Measurements from ENCODE around the gene TMEM179.

The TMEM179 gene

DNA sequence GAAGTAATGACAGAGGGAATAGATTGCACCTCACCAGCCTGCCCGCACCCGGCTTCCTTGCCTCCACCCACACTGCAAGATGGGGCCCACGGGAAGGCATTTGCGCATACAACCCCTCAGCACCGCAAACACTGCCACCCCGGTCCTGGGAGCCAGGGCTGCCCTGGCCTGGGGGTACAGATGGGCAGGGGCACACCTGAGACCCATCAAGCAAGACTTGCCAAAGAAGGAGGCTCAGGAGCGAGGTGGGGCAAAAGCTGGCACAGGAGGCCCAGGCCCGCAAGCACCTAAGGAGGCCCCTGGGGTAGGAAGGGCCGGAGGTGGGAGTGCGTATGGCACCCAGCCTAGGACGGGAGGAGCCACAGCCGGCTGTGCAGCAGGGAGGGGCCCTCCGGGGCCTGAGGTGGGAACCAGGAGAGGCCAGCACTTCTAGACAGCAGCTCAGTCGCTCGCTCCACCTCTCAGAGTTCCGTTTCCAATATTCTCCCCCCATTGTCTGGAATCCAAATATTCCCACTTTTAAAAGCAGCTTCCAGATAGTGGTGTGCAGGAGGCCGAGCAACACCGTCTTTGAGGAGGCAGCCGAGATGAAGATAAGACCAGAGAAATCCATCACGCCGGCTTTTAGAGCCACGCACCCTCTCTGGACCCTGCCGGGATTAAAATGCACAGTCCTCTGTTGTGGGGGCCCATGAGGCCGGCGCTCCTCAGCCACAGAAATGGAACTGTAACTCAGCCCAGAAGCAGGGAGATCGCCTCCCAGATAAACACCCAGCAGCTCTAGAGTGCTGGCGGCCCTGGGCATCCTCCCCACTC is 37.2 kb downstream of the TMEM179 start:
- no peak for TF ChIP-seq ZNF274 (IDR thresholded peaks at IDR 0.05; ENCODE audit: low read depth, low read length)
- H3K4me3 ChIP-seq (ENCODE audit: low read length), result no peak overlapping the region

DNA sequence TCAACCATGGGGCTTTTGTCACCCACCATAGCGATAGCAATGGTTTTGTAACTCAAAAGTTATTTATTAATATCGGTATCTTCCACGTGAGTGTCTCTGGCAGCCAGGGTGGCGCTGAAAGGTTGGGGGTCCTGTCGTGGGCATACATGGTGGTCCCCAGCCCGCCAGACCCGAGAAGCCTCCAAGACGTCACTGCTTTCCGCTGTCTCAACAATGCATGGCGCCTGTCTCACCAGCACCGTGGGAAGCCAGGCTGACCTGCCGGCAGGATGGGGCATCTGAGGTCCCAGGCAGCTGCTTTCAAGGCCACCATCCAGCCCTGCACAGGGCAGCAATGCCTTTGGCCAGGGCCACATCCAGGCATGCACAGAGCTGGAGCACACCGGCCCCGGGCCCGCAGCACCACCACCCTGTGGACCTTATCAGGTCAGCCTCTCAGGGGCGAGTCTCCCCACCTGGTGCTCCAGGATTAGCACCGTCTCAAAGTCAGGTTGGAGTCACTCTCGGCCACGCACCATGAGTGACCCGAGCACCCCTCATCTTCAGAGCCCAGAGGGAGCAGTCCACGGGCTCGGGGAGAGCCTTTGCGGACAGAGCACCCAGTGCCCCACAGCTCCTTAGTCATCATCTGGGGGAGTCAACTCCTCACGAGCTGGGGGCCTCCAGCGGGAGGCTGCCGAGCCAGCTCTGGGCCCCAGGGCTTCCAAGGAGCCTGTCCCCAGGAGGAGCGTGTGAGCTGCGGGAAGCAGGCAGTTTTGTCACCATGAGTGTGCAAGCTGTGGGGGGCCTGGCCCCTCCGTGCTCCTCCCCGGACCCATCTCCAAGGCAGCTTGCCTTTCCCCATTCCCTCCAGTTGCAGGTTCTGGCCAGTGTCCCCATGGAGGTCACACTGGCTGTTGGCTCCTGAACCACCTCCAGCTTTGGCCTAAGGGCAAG is 39.6 kb downstream of the TMEM179 start:
- H3K4me3 ChIP-seq (ENCODE audit: low read length), result no peak overlapping the region
- no peak for TF ChIP-seq ZNF274 (IDR thresholded peaks at IDR 0.05; ENCODE audit: low read depth, low read length)

DNA sequence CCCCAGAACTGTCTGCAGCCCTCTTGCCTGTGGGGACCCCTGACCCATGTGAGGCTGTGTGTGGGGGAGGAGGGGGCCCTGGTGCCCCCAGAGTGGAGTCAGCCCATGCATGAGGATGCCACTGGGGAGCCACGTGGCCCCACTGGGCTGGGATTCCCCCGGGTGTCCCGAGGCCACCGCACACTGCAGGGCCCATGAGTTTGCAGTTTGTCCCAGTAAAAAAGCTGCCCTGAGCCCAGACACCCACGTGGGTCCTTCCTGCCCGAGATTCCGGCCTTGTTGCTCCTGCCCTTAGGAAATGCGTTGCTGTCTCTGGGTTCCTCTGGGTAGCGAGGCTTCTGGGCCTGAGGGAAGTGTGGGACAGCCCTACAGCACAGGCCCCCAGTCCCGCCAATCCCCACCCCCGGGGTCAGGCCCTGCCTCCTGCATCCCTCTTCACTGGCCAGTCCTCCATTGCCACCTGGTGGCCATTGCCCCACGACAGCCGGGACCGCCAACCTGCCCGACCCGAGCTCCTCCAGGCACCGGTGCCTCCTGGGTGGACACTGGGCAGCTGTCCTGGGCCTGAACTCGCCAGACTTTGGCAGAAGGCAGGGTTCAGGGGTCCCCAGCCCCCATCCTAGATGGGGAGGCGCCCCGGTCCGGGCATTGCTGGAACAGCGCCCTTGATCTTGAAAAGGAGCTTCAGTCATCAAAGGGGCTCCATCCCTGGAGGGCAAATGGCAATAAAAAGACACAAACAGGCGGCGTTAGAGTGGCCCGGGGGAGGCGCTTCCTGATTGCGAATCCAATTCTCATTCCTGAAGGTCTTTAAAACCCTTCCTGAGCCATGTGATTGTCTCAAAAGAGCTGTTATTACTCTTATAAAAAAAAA is 40.6 kb downstream of the TMEM179 start:
- no peak overlapping the region for H3K4me3 ChIP-seq (ENCODE audit: low read length)
- no peak for TF ChIP-seq ZNF274 (IDR thresholded peaks at IDR 0.05; ENCODE audit: low read depth, low read length)

DNA sequence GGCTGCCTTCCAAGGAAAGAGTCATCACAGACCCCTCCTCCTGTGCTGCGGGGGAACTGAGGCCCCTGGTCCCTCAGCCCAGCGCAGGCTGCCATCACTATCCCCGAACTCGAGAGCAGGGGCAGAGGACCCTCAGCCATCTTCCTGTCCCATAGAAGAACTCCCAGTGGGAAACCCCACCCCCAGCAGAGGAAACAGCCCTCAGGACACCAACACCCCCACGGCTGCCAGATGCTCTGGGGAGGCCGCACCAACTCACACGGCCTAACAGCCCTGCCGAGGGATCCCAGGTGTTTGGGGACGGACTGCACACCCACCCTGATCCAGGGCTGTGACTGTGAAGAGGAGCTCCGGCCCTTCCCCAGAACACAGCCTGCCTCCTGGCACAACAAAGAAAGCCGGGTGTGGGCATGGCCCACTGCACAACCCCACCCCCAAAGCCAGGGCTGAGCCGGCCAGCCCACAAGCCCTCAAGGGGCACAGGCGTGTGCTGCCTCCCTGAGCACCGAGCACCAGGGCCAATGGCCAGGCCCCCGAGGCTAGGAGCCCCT is 41.3 kb downstream of the TMEM179 start:
- no peak for TF ChIP-seq ZNF274 (IDR thresholded peaks at IDR 0.05; ENCODE audit: low read depth, low read length)
- no peak overlapping the region for H3K4me3 ChIP-seq (ENCODE audit: low read length)

- no peak overlapping the region for H3K4me3 ChIP-seq (ENCODE audit: low read length)
- no peak for TF ChIP-seq ZNF274 (IDR thresholded peaks at IDR 0.05; ENCODE audit: low read depth, low read length)
Measured at GRCh38 chr14:104562606-104563005, 42.0 kb downstream of the TMEM179 start.

DNA sequence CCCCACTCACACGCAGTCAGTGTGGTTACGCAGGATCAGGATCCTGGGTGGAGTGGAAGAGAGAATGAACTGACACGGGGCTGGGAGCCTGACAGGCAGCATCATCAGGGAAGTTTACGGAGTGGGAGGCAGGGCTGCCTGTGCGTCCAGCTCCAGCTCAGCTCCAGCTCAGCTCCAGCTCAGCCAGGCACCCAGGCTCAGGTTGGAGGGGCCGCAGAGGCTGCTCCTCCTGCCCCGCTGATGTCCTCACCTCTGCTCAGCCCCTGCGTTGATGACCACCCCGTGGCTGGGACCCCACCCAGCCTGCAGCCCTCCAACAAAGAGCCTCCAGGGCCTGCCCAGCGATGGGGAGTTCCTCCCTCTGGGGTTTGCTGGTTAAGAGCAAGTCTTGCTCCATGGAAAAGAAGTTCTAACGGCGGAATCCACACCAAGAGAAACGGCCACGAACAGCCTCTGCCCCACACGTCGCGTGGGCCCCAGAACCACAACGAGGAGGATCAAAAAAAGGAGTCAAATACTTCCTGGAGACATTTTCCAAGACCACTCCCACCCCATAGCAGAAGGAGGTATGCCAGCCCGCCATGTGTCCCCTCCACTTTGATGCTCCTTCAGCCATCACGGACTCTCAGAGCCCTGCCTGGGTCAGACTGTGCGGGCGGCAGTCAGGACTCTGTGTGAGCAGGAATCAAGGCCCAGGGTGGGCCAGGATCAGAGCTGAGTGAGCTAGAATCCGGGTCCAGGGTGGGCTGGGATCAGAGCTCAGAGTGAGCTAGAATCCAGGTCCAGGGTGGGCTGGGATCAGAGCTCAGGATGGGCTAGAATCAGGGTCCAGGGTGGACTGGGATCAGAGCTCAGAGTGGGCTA is 42.7 kb downstream of the TMEM179 start:
- no peak for TF ChIP-seq ZNF274 (IDR thresholded peaks at IDR 0.05; ENCODE audit: low read depth, low read length)
- H3K4me3 ChIP-seq (ENCODE audit: low read length), result no peak overlapping the region

- TF ChIP-seq ZNF274 (IDR thresholded peaks at IDR 0.05; ENCODE audit: low read depth, low read length), result no peak
- no peak overlapping the region for H3K4me3 ChIP-seq (ENCODE audit: low read length)
Measured at GRCh38 chr14:104561124-104561557, 43.4 kb downstream of the TMEM179 start.

DNA sequence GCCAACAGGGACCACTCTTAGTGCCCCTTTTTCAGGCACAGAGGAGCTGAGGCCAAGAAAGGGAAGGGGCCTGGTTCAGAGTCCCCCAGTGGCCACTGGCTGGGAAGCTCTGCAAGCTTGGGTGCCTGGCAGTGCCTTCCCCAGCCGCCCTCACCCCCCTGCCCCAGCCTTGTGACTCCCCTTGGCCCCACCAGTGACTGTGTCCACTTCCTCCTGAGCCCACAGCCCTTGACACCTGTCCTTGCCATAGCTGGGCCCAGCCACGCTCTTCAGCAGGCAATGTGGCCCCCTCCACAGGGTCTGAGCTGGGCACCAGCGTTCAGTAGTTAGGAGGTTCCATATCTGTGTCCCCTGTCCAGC is 44.0 kb downstream of the TMEM179 start:
- TF ChIP-seq ZNF274 (IDR thresholded peaks at IDR 0.05; ENCODE audit: low read depth, low read length), result no peak
- H3K4me3 ChIP-seq (ENCODE audit: low read length), result no peak overlapping the region

- TF ChIP-seq ZNF274 (IDR thresholded peaks at IDR 0.05; ENCODE audit: low read depth, low read length), result no peak
- no peak overlapping the region for H3K4me3 ChIP-seq (ENCODE audit: low read length)
Measured at GRCh38 chr14:104559804-104560585, 44.6 kb downstream of the TMEM179 start.

DNA sequence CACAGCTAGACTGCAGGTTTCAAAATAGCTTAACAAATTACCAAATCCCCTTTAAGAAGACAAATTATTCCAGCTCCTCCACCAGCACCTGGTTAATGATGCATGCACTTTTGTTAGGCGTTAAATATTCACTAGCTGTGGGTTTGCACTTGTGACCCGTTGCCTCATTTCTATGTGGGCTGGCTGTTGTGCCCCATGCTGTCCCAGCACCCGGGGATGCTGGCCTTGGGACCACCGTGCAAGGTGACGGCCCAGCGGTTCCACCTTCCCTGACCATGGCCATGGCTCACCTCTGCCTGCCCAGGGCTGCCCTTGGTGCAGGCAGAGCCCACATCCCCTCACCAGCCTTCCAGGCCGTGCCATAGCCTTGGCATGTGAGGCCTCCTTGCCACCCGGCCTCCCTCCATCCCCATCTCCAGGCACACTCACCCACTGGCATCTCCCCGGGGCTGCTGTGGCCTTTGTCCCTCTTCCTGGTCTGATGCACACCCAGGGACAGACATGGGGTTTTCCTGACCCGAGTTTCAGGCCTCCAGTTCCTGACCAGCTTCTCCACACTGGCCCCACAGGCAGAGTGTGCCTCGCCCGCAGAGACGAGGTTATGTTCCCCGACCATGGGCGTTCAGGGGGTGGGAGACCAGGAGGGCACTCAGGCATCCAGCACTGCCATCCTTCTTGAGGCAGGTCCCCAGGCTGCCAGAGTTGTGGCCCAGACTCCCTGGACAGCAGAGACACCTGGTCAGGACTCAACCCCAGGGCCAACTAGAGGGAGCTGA is 45.4 kb downstream of the TMEM179 start:
- no peak for TF ChIP-seq ZNF274 (IDR thresholded peaks at IDR 0.05; ENCODE audit: low read depth, low read length)
- H3K4me3 ChIP-seq (ENCODE audit: low read length), result no peak overlapping the region

- no peak overlapping the region for H3K4me3 ChIP-seq (ENCODE audit: low read length)
- no peak for TF ChIP-seq ZNF274 (IDR thresholded peaks at IDR 0.05; ENCODE audit: low read depth, low read length)
Measured at GRCh38 chr14:104558231-104559027, 46.1 kb downstream of the TMEM179 start.

Data from GM08714 (cell line).